ENCODE data around the gene WFIKKN2. TPM values are rescaled to one million over a fixed set of nuclear protein-coding genes. Genes with fewer than 3 reads are reported as not detected.

Gene WFIKKN2
- total and polyA plus RNA-seq, 2 of the 4 experiments (the other 2 are of a cell fraction), result 0.02 TPM; not detected in 1

DNA sequence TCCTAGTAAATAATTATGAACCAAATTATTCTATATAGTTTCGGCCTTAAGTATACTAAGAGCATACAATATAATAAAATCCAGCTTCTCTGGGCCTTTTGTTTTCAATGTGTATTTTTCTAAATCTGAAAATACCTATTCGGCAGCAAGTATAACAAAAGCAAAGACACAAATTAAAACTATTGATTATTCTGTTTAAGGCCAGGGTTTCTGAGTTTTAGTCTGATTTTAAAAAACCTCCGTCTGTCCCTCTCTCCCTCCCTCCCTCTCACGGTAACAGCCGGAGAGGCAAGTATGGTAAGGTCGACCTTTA is 29.3 kb downstream of the WFIKKN2 start:
- no CpG with 5 or more reads among the region's 6 CpGs for WGBS, 2 experiments (ENCODE audit: extremely low coverage in 2 of 2, insufficient read length in 1 of 2)
- peaks cover 29% of the 10 kb centered on the region; the same call in 1 of the 2 replicates for H4K20me1 ChIP-seq (ENCODE audit: insufficient read depth, low read length)
- peak overlapping the region; percentile 90 for H3K27ac ChIP-seq (ENCODE audit: insufficient read depth, low read length)
- no peak overlapping the region; the same call in 1 of the 2 replicates for H4K91ac ChIP-seq (ENCODE audit: insufficient read depth, low read depth, low read length)
- H3K36me3 ChIP-seq (ENCODE audit: control insufficient read depth, insufficient read depth, low read length), result peaks cover 6% of the 10 kb centered on the region
- H2AK9ac ChIP-seq (replicated peaks; ENCODE audit: low read depth, low read length, poor library complexity), result no peak overlapping the region
- no TSS peak for BruUV-seq (replicated peaks)
- H2AFZ ChIP-seq (replicated peaks; ENCODE audit: low read length, poor library complexity), result no peak overlapping the region
- in situ Hi-C loops (cut with MboI; ENCODE audit: low sequenced_read_pairs), result loop anchor here (5.0 to 10.0 kb wide), 2 partner anchors 93 to 280 kb away; no protein-coding TSS in a partner anchor
- no peak overlapping the region for H2BK120ac ChIP-seq (ENCODE audit: low read depth, low read length)
- peak overlapping the region; percentile 93 for H3K14ac ChIP-seq (replicated peaks; ENCODE audit: low read depth, low read length)
- no peaks in the 10 kb centered on the region for H3K27me3 ChIP-seq (ENCODE audit: control insufficient read depth, insufficient read depth, low read length)
- no peak overlapping the region for H2BK20ac ChIP-seq (ENCODE audit: low read depth, low read length)
- peaks cover 4% of the 10 kb centered on the region for H3K4me1 ChIP-seq (ENCODE audit: control insufficient read depth, insufficient read depth, low read length)
- TF ChIP-seq MXI1 (IDR thresholded peaks at IDR 0.05; ENCODE audit: borderline replicate concordance, low read depth, low read length) (no peak), FOS (IDR thresholded peaks at IDR 0.05; ENCODE audit: low read depth, low read length) (no peak), BHLHE40 (IDR thresholded peaks at IDR 0.05; ENCODE audit: low read depth, low read length) (no peak), NFE2L2 (IDR thresholded peaks at IDR 0.05; ENCODE audit: low read depth, low read length) (no peak), ELK1 (IDR thresholded peaks at IDR 0.05; ENCODE audit: borderline replicate concordance, low read depth, low read length) (no peak), RFX5 (IDR thresholded peaks at IDR 0.05; ENCODE audit: low read depth, low read length) (no peak), CHD1 (IDR thresholded peaks at IDR 0.05; ENCODE audit: low read depth, low read length) (no peak), RAD21 (IDR thresholded peaks at IDR 0.05; ENCODE audit: low read length) (no peak), SMC3 (IDR thresholded peaks at IDR 0.05; ENCODE audit: low read depth, low read length) (no peak)
- peak overlapping the region; percentile 55; the same call in 1 of the 2 replicates for H3K56ac ChIP-seq (ENCODE audit: extremely low read depth, insufficient read depth, low read length)
- peaks cover 16 to 24% of the 10 kb centered on the region in 2 experiments for H3K79me1 ChIP-seq (ENCODE audit: low read depth in 1 of 2, low read length in 2 of 2)
- ATAC-seq (ENCODE audit: low read depth), result no peak
- CTCF ChIA-PET, result interaction anchor here (4.2 kb wide), 1 partner anchor 85 kb away, joined by 20 read pairs; no protein-coding TSS in a partner anchor
- peak overlapping the region; percentile 17; the same call in 1 of the 2 replicates for H2AK5ac ChIP-seq (ENCODE audit: low read depth, low read length)
- dilution Hi-C loops (cut with HindIII; ENCODE audit: low sequenced_read_pairs, unreplicated experiment), result no loop called here
- intact Hi-C loops (cut with micrococcal nuclease), result loop anchor here (2.0 to 10.0 kb wide), 3 partner anchors 38 to 250 kb away; no protein-coding TSS in a partner anchor
- peak overlapping the region; percentile 65 for H2BK5ac ChIP-seq (ENCODE audit: low read depth, low read length, poor library complexity, severe bottlenecking)
- peak overlapping the region; percentile 46 for H3K4ac ChIP-seq (ENCODE audit: low read depth, low read length)
- POLR2A ChIA-PET (ENCODE audit: unreplicated experiment), result interaction anchor here (0.6 kb wide), 1 partner anchor 145 kb away, joined by 3 read pairs; the partner anchor contains the start of gene LUC7L3
- H3K4me3 ChIP-seq (ENCODE audit: insufficient read depth, low read depth, low read length), result peak overlapping the region; percentile 97
- no peaks in the 10 kb centered on the region for H3K9me3 ChIP-seq (ENCODE audit: control insufficient read depth, insufficient read depth, low read length)
- no peak for DNase-seq
- H3K9me1 ChIP-seq (ENCODE audit: insufficient read depth, low read length), result peaks cover 6% of the 10 kb centered on the region; the same call in 1 of the 2 replicates
- no peak overlapping the region for H4K5ac ChIP-seq (ENCODE audit: low read depth, low read length)
- H3K18ac ChIP-seq (ENCODE audit: low read depth, low read length), result no peak overlapping the region
- peak overlapping the region; percentile 58 for H3K9ac ChIP-seq (ENCODE audit: low read depth, low read length)
- peak overlapping the region; percentile 83 for H3K4me2 ChIP-seq (ENCODE audit: low read depth, low read length)
- peak overlapping the region; percentile 60 for H3K23ac ChIP-seq (ENCODE audit: low read depth, low read length)
- no peak overlapping the region for H2BK15ac ChIP-seq (ENCODE audit: low read depth, low read length)
- H4K8ac ChIP-seq (ENCODE audit: low read depth in 2 of 2, low read length in 2 of 2), result no peak overlapping the region; a peak in 1 of 4 replicates

Data from IMR-90 (cell line).